GM19455 (cell line): ENCODE measurements around the gene EPHB4.
"Not testable (repeated sequence)": the region's sequence is repeated elsewhere in the genome, so short reads cannot be mapped to it uniquely, and the experiment has no call there.

Experiments
- ATAC-seq: cut with Tn5 transposase; IDR thresholded peaks from one replicate; pipeline ENCODE4 v1.9.1; 2021; ENCODE audit not compliant: unreplicated experiment

EPHB4 gene

GRCh38 chr7:100791881-100792666 lies 35.2 kb downstream of the EPHB4 start:
- ATAC-seq = no peak

- no peak for ATAC-seq
These were observed 38.3 kb downstream of the EPHB4 start for GRCh38 chr7:100789055-100789454.

DNA sequence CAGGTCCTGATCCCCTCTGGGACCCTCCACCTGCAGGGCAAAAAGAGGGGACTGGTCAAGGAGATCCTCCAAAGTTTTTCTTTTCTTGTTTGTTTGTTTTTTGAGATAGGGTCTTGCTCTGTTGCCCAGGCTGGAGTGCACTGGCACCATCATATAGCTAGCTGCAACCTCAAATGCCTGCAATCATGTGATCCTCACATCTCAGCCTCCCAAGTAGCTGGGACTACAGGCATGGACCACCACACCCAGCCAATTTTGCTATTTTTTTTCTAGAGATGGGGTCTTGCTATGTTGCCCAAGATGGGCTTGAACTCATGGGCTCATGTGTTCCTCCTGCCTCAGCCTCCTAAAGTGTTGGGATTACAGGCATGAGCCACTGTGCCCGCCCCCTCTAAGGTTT lies 41.0 kb downstream of the EPHB4 start:
- no peak for ATAC-seq

DNA sequence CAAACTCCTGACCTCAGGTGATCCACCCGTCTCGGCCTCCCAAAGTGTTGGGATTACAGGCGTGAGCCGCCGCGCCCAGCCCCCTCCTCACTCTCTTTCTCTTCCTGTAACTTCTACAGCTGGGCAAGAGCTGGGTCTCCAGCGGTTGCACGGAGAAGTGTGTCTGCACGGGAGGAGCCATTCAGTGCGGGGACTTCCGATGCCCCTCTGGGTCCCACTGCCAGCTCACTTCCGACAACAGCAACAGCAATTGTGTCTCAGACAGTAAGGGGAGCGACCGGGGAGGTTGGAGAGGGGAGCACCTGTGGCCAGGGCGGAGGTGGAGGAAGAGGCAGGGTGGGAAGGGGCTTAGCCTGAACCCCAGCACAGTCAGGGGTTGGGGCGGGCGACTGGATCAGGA lies 41.4 kb downstream of the EPHB4 start:
- ATAC-seq = no peak

DNA sequence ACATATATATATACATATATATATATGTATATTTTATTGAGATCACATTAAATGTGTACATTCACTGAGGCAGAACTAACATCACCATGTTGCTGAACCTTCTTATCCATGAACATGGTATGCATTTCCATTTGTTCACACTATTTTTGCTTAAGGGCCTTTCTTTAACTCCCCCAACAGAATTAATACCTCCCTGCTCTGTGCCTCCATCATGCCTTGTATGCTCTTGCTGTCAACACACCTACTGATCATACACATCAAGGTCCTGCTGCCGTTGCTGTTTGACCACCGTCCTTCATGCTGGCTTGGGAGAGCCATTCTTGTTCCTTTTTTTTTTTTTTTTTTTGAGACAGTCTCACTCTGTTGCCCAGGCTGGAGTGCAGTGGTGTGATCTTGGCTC lies 43.5 kb downstream of the EPHB4 start:
- no peak for ATAC-seq

DNA sequence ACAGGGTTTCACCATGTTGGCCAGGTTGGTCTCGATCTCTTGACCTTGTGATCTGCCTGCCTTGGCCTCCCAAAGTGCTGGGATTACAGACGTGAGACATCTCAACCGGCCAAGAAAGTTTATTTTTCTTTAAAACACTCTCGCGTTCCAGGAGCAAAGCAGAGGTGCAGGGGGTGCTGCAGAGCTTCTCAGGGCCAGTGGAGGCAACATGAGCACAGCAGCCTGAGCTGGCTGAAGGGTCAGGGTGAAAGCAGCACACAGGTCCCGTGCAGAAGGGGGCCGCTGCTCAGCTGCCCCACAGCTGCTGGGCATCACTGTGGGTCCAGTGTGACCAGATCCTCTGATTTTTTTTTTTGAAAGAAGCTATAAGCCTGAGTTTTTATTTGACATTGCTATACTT lies 46.1 kb downstream of the EPHB4 start:
- ATAC-seq = no peak

DNA sequence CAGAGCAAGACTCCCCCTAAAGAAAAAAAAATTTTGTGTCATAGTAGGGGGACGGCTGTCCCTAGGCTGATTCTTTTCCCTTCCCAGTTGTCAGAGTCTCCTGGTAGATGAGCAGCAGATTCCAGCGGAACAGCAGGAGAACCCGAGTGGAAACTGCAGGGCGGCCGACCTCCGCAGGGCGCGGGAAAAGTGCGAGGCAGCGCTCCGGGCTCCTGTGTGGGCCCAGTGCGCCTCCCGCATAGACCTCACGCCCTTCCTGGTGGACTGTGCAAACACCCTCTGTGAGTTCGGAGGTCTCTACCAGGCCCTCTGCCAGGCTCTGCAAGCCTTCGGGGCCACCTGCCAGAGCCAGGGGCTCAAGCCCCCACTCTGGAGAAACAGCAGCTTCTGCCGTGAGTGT lies 48.0 kb downstream of the EPHB4 start:
- no peak for ATAC-seq

GRCh38 chr7:100778061-100778621 lies 49.2 kb downstream of the EPHB4 start:
- ATAC-seq = no peak

DNA sequence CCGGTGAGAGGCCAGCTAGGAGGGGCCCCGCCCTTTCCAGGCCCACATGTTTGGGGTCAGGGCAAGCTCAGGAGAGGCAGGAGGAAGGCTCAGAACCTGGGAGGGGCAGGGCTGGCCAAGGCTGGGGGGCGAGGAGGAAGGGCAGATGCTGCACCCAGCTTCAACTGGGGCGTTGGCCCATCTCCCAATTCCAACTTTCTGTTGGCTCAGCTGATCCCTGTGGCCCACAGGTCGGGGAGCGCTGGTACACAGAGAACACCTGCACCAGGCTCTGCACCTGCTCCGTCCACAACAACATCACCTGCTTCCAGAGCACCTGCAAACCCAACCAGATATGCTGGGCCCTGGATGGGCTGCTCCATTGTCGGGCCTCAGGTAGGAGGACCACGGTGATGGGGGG lies 53.8 kb downstream of the EPHB4 start:
- no peak for ATAC-seq

DNA sequence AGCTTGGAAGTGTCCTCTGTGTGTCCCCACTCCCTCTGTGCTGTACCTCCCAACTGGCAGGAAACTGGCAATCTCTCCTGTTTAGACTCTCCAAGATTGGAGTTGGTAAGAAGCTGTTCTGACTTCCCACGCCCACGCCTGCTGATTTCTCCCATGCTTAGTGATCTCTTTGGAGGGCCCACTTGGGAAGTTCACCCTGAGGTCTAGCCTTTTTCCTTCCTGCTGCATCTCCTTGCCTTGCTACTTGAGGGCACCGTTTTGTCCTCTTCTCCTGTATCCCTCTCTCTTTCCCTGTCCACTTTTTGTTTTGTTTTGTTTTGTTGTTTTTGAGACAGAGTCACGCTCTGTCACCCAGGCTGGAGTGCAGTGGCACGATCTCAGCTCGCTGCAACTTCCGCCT lies 58.5 kb downstream of the EPHB4 start:
- ATAC-seq = no peak

- ATAC-seq = no peak
These were observed 62.1 kb downstream of the EPHB4 start for GRCh38 chr7:100765250-100765649.

- no peak for ATAC-seq
These were observed 62.5 kb downstream of the EPHB4 start for GRCh38 chr7:100764841-100765240.

GRCh38 chr7:100763556-100764140 lies 63.7 kb downstream of the EPHB4 start:
- no peak for ATAC-seq

DNA sequence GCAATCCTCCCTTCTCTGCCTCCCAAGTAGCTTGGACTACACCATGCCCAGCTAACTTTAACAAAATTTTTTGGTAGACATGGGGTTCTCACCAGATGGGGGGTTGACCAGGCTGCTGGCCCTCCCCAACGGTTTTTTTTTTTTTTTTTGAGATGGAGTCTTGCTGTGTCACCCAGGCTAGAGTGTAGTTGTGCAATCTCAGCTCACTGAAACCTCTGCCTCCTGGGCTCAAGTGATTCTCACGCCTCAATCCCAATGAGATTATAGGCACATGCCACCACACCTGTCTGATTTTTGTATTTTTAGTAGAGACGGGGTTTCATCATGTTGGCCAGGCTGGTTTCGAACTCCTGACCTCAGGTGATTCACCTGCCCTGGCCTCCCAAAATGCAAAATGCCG lies 64.5 kb downstream of the EPHB4 start:
- not testable (repeated sequence) for ATAC-seq

DNA sequence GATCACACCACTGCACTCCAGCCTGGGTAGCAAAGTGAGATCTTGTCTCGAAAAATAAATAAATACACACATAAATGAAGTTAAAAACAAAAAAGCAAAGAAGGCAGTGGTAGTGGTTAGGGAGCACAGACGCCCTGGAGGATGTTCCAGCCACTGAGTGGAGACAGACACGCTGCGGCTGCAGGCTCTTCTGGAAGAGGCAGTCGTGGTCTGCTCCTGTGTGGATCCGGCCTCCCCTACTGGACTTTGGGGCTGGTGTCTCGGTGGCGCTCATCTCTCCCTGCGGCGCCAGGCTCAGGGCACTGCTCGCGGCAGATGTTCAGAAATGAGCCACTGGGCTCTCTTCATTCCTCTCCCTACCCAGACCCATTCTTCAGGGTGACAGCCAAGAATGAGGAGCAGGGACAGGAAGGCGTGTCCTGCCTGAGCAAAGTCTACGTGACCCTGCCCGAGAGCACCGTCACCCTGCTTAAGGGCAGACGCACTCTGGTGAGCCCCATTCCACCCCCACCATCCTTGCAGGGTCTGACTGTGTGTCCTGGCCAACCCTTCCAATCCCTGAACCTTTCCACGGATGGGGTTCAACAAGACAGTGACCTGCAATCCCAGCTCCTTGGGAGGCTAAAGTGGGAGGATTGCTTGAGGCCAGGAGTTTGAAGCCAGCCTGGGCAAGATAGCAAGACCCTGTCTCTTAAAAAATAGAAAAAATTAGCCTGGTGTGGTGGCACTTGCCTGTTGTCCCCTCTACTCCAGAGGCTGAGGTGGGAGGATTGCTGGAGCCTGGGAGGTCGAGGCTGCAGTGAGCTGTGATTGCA lies 67.8 kb downstream of the EPHB4 start:
- ATAC-seq = no peak

DNA sequence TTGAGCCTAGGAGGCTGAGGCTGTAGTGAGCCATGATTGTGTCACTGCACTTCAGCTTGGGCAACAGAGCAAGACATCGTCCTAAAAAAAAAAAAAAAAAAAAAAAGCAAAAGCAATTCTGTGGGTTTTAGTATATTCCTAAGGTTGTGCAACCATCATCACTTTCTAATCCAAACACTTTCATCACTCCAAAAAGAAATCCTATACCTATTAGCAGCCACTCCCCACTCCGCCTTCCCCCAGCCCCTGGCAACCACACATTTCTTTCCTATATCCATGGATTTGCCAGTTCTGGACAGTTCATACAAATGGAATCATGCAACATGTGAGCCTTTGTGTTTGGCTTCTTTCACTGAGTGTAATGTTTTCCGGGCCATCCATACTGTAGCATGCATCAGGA lies 73.6 kb downstream of the EPHB4 start:
- no peak for ATAC-seq

GRCh38 chr7:100752994-100753393 lies 74.3 kb downstream of the EPHB4 start:
- no peak for ATAC-seq
